ENCODE data around the gene EIF5.

EIF5 gene

DNA sequence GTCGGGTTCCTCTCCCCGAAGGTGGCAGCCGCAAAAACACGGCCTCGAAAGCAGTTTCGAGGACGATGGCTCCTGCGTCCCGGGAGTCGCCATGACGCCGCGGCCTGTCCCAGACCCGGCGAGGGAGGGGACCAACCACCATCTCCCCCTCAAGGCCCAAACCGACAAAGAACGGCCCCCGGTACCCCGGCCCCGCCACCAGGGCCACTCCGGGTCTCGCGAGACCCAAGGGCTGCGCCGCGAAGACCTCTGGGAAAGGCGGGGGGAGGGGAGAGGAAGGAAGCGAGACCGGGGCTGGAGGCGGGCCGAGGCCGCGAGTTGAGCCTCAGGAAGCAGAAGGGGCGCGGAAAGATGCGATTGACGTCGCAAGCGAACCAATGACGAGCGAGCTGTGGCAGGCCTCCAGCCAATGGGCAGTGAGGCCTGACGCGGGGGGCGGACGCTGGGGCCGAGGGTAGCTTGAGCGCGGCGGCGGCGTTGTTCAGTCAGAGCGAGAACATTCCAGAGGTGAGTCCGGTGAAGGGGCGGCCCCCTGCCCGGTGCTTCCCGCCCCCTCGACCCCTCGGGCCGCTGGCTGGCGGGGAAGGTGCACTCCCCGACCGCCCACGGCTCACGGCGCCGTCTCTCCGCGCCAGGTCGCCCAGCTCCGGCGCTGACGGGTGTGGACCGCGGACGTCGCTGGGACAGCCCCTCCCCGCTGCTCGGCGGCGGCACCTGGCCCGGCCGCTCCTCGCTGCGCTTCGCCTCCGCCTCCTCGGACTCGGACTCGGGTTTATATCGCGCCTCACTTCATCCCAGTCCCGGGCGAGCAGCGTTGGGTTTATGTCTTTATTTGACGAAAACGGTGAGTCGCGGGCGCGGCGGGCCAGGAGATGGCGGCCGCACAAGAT is at the start of gene EIF5:
Gene EIF5 (plus strand): TSS at position 484 of the 890 bp plus-strand sequence. CDS start 1,624 bp downstream, outside the sequence.
- DNase-seq (ENCODE audit: low read depth) = peak; percentile 96

DNA sequence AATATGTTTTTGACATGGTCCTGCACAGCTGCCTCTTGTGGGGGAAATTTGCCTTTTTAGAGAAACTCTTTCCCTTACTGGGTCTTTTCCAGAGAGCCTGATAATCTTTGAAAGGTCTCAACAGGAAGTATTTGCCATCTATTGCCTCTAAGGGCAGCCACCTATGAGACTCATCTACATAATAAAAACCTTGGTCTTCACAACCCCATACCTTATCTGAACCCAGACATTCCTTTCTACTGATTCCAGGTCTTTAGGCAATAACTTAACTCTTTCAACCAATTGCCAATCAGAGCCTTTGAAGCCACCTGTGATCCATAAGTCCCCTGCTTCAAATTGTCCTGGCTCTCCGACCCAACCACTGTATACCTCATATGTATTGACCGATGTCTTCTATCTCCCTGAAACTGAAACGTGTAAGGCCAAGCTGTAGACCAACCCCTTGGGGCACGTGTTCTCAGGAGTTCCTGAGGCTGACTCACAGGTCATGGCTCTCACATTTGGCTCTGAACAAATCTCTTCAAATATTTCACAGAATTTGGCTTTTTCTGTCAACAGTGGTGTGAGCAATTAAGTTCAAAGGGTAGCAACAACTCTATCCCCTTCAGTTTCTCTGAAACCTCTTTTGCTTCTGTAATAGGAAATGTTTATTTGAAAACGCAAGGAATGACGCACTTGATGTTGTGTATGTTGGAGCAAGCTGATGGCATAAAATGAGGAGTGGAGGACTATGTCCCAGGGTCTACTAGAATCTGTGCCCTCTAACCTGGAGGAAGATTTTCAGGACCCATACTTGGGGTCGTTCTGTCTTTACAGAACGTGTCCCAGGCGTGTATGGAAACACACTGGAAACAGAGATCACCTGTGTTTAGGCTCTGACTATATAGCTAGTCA is 49.2 kb upstream of the EIF5 start:
- peak; percentile 41 for DNase-seq (ENCODE audit: low read depth)

DNA sequence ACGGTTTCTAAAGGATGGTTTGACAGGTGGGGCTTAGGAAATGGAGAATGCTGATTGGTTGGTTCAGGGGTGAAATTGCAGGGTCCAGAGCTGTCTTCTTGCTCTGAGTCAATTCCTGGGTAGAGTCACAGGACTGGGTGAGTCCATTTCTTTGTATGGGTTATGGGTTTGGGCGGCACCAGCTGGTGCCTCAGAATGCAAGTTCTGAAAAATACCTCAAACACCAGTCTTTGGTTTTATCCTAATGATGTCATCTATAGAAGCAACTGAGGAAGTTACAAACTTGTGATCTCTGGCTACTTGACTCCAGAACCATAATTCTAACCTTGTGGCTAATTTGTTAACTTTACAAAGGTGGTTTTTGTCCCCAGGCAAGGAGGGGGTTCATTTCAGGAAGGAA is 47.6 kb upstream of the EIF5 start:
- DNase-seq (ENCODE audit: low read depth) = no peak

DNA sequence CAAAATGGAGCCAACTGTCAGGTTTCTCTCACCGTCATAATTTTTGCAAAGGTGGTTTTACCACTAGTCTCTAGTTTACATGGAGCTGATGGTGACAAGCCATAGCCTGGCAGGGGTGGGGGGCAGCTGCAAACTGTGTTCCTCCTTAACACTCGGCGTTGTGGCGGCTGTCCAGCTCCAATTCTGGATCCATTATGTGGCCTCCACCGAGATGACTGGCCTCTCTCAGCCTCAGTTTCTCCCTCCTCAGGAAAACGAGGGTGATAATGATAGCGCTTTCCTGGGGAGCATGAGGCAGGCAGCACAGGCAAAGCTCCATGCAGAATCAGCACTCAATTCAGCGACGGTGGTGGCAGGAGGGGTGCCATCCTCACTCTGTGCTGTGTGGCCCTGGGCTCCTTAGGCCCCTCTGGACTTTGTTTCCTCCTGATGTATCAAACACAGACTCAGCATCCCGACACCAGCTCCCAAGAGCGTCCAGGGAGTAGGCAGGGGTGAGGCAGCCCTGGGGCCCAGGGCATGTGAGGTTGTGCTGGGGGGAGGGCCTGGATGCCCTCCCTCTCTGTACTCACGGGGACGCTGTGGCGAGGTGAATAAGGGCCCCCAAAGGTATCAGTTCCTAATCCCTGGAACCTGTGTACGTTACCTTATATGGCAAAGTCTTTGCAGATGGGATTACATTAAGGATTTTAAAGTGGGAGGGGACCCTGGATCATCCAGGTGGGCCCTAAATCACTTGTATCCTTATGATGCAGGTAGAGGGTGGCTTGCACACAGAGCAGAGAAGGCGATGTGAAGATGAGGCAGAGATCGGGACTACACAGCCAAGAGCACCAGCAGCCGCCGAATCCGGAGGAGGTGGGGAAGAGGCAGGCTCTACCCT is 46.8 kb upstream of the EIF5 start:
- DNase-seq (ENCODE audit: low read depth) = no peak

DNA sequence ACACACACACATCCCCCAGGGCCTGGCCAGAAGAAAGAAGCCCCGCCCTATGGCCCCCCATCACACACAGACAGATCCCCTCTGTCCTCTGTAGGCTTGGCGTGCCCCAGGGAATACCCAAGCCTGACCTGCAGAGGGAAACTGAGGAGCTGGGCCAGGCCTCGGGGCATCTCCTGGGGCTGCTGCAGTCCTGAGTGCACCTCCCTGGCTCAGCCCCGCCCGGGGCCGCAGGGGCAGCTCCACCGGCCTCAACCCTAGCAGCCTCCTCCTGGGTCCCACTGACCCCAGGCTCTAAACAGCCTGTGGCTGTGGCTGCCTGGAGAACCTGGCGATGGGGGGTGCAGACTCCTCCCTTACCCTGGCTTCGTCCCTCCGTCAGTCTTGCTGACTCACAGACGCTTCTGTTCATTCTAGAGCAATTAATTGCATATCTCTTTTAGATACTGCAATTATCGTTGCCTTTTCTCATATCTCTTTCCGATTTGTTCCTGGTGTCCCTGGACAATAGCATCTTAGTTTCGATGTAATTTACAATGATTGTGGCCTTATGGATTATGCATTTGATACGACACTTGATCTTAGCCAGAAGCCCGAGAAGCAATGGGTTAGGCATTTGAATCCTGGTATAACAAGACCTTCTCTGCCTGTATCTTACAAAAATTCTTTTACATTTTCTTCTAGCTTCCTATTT is 45.8 kb upstream of the EIF5 start:
- DNase-seq (ENCODE audit: low read depth) = no peak

DNA sequence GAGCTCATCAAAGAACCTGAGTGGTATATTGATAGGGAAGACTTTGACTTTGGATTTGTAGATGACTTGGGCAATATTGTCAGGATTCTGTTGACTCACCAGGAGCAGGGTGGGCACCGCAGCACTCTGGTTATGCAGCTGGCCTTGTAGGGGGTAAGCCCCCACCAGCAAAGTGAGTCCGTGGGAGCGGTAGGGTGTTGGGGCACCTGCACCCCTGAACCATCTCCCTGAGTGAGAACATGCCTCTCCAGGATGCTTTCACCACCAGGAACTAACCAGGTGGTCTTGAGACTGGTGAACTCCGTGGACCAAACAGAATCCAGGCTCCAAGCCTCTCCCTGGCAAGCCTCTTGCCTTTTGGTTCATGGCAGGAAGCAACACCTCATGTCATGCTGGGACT is 44.0 kb upstream of the EIF5 start:
- no peak for DNase-seq (ENCODE audit: low read depth)

DNA sequence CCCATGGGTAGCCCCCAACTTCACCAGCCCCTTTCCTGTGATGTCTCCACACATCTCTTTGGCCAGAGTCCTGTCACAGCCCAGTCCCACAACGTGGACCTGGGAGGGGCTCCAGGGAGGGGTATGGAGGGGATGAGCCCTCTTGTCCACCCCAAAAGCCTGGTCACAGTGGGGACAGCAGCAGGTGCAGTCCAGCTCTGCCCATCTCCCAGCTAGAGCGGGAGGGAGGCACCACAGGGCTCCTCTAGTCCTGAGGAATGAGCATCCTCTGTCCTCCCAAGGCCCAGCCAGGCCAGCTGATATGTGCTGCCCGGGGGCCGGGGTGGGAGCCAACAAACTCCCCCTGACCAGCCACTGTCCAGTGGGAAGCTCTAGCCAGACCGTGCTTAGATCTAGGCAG is 43.5 kb upstream of the EIF5 start:
- DNase-seq (ENCODE audit: low read depth) = no peak

DNA sequence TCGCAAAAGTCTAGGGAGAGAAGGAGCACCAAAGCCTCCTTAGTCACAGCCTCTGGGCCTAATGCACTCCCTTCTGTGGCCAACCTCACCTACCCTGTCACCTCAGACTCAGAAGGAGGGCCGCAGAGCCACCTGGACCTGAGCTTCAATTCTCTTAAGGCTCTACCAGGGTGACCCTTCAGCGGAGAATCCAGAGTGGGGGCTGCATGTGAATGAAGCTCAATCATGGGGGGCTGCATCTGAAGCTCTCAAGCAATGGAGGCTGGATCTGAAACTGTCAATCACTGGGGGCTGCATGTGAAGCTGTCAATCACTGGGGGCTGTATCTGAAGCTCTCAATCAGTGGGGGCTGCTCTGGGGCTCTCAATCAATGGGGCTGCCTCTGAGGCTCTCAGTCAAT is 43.1 kb upstream of the EIF5 start:
- no peak for DNase-seq (ENCODE audit: low read depth)

DNA sequence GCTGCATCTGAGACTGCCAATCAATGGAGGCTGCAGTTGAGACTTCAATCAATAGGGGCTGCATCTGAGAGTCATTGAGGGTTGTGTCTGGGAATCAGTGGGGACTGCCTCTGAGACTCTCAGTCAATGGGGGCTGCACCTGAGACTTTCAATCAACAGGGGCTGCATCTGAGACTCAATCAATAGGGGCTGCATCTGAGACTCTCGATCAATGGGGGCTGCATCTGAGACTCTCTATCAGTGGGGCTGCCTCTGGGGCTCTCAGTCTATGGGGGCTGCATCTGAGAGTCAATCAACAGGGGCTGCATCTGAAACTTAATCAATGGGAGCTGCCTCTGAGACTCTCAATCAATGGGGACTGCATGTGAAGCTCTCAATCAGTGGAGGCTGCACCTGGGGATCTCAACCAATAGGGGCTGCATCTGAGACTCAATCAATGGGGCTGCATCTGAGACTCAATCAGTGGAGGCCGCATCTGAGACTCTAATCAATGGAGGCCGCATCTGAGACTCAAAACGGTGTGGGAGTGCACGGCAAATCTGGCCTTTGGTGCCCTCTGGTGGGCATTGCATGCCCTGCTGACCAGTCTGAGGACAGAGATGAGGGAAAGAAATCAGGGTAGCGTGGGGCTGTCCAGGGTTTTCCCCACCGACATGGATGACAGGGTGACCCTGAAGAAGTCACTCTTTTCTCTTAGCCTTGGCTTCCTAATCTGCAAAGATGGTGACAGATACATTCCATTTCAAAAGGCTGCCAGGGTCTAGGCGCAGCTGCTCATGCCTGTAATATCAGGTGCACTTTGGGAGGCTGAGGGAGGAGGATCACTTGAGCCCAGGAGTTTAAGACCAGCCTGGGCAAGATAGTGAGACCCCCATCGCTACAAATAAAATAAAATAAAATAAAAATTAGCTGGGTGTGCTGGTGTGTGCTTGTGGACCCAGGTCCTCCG is 41.3 kb upstream of the EIF5 start:
- peak; percentile 38 for DNase-seq (ENCODE audit: low read depth)

DNA sequence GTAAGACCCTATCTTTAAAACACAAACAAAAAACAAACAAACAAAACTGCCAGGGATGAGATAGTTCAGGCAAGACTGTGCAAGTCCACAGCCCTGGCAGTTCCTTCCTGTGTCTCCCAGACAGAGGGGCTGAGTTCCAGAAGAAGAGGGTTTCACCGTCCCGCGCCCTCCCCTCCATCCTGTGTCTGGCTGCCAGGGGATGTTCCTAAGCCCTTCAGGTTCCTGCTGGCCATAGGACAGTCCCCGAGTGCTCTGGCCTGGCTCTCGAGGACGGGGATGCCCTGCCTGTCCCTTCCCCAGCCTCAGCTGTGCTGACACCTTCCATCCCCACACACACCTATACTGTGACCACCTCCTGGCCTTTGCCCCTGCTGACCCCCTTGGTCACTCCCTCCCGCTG is 40.6 kb upstream of the EIF5 start:
- no peak for DNase-seq (ENCODE audit: low read depth)

DNA sequence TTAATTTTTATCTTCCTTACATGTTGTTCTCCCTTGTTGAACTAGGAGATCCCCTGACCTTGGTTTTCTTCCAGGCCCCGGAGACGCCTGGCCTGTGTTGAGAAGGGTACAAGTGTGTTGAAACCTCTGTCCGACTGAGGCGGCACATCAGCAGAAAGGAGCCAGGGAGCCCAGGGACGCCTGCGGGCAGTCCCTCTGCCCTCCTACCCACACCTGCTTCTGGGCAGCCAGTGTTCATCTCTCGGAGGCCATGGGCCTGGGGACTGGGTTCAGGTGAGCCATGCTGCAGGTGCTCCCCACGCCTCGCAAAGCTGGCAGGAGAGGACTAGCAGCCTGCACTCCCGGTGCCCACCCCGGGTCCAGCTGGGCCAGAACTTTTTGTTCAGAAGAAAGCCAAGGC is 39.9 kb upstream of the EIF5 start:
- no peak for DNase-seq (ENCODE audit: low read depth)

DNA sequence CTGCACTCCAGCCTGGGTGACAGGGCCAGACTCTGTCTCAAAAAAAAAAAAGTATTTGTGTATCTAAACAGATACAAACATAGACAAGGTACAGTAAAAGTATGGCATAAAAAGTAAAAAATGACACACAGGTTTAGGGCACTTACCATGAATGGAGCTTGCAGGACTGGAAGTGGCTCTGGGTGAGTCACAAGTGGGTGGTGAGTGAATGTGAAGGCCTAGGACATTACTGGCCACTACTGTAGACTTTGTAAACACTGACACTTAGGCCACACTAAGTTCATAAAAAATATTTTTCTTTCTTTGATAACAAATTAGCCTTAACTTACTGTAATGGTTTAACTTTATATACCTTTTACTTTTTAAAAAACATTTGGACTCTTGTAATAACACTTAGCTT is 38.0 kb upstream of the EIF5 start:
- DNase-seq (ENCODE audit: low read depth) = peak; percentile 43

DNA sequence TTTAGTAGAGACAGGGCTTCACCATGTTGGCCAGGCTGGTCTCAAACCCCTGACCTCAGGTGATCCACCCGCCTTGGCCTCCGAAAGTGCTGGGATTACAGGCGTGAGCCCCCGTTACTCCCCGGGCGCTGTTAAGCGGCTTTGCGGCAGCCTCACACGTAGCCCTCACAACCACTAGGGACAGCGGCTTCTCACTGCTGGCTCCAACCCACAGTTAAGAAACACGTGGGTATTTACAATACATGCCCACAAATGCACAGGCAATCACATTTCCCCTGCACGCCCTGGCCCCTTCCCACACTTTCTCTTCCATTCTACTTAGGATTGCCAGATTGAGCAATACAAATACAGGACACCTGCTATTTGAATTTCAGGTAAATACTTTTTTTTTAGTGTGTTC is 37.0 kb upstream of the EIF5 start:
- no peak for DNase-seq (ENCODE audit: low read depth)

DNA sequence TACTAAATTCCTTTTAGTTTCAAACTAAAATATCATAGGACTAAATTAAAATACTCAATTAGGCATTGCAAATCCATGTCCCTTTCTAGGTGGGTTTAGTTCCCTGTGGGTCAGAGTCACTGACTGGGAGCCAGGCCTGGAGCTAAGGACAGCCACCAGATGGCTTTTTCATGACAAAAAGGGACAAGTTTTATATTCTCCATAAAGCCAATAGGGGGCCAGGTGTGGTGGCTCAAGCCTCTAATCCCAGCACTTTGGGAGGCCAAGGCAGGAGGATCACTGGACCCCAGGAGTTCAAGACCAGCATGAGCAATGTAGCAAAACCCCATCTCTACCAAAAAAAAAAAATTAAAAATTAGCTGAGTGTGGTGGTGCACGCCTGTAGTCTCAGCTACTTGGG is 35.4 kb upstream of the EIF5 start:
- DNase-seq (ENCODE audit: low read depth) = no peak

DNA sequence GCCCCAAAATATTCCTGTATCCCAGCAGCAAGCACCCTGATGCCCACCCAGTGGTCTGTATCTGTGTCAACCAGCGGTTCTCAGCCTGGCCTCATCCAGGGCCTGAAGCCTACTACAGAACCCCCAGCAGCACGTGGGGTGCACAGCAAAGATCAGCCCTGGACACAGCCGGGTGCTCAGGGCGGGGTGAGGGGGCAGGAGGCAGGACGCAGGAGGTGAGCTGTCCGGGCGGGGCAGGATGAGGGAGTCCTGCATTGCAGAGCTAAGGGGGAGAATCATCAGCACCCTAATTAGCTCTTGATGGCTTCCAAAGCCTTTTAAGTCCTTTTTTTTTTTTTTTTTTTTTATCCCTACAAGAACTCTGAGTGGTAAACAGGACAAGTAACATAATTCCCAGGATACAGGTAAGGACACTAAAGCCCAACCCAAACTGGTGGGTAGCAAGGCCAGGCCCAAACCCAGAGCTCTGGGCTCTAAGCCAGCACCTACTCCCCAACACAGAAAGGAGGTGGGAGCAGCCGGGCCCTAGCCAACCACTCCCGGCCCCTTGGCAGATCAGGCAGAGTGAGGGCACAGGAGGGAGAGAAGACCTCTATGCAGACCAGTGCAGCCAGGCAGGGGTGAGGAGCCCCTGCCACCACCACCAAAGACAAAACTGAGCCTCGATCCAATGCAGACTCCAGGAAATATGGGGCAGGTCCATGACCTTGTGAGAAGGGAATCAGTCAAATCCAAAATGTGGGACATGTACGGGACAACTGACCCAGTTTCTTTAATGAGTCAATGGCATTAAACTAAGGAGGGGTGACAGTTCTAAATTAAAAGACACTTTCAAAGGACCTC is 32.3 kb upstream of the EIF5 start:
- no peak for DNase-seq (ENCODE audit: low read depth)

DNA sequence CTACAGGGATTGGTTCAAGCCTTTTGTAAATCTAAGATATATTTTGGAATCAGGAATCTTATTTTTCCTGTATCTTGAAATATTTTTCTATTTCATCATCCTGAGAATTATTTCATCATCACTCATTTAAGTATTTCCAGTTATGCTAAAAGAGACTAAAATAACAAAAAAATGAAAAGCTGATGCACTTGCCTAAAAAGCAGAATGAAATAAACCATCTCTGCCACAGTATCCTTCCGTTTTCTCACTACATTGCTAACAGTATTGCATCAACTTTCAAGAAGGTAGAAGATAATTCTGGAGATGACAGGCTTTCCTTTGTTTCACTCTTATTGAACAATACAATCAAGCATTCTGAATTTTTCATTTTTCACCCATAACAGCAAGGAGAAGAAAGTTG is 31.1 kb upstream of the EIF5 start:
- peak; percentile 41 for DNase-seq (ENCODE audit: low read depth)

DNA sequence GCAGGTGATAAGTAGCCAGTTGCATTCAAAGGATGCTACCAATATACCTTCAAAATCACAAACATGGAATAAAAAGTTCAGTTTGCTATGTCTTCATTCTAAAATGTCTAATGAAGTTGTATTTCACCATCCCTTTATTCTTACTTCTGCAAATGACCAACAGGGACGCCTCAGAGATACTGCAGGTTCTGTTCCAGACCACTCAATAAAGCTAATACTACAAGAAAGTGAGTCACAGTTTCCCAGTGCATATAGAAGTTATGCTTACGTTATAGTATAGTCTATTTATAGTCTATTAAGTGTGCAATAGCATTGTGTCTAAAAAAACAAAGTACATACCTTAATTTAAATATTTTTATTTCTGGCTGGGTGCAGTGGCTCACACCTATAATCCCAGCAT is 29.3 kb upstream of the EIF5 start:
- DNase-seq (ENCODE audit: low read depth) = no peak

DNA sequence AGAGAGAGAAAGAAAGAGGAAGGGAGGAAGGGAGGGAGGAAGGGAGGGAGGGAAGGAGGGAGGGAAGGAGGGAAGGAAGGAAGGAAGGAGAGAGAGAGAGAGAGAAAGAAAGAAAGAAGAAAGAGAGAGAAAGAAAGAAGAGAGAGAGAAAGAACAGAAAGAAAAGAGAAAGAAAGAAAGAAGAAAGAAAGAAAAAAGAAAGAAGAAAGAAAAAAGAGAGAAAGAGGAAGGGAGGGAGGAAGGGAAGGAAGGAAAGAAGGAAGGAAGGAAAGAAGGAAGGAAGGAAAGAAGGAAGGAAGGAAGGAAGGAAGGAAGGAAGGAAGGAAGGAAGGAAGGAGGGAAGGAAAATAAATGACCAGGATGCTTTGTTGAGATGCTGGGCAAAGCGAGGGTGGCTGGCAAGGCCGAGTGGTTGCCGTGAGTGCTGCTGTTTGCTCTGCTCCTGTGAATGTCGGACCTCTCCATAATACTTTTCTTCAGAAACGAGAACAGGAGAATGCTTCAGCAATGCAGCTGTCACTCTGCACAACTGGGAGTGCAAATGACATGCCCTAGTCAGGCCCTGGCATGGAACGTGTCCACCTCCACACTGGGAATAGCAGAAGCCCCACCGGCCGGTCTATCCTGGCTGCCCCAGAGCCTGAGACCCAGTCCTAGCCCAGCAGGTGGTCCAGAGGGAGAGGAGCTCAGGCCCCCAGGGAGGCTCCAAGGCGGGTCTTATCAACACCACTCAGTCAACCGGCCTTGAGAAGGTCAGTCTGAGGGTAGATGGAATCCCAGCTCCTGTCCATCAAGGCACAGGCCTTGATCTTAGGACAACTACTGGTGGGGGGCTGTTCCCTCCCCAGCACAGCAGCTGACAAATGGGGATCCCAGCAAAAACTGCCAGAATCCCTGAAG is 25.1 kb upstream of the EIF5 start:
- DNase-seq (ENCODE audit: low read depth) = no peak
